Cardiac muscle cell (in vitro differentiated cells and primary cell): ENCODE results near the gene ADGB. TPM values are rescaled to one million over a fixed set of nuclear protein-coding genes. Genes with fewer than 3 reads are reported as not detected.

Source experiments
- DNase-seq, 2 donors: peaks; one replicate each; pipeline versions ENCODE4 v3.0.0 to v3.0.0-alpha.2; 2010 to 2017; ENCODE audit warnings: low read depth in 1 of 2, low spot score in 1 of 2
- H3K27ac ChIP-seq: fragments of 200-600 bp; sonication (generic); 2 replicates; pipeline ENCODE4 v1.5.1; 2016
- H3K27me3 ChIP-seq: fragments of 200-600 bp; sonication (generic); 2 replicates; pipeline ENCODE4 v1.6.0; 2016; ENCODE audit warnings: control low read depth
- H3K36me3 ChIP-seq: fragments of 200-600 bp; sonication (generic); 2 replicates; pipeline ENCODE4 v1.5.1; 2016; ENCODE audit warnings: control low read depth
- H3K4me1 ChIP-seq: fragments of 200-600 bp; sonication (generic); 2 replicates; pipeline ENCODE4 v1.8.1; 2017; ENCODE audit warnings: low read depth, mild to moderate bottlenecking, mixed run types
- H3K4me3 ChIP-seq: fragments of 200-600 bp; sonication (generic); 2 replicates; pipeline ENCODE4 v1.5.1; 2016; ENCODE audit warnings: mild to moderate bottlenecking
- H3K9me3 ChIP-seq: fragments of 200-600 bp; sonication (generic); 2 replicates; pipeline ENCODE4 v1.5.1; 2017; ENCODE audit warnings: low read depth, mild to moderate bottlenecking, control low read depth
- polyA plus RNA-seq: library from polyadenylated mRNA; unstranded; fragments of >200 nt; fragmentation: Nextera tagmentation; extraction: Ambion mirVana; gene quantifications from 2 replicates; pipeline ENCODE4 v1.2.1, GENCODE V29; 2016
- total RNA-seq: library from RNA; depleted of rRNA; stranded (reverse); fragments of >200 nt; gene quantifications from 2 replicates; pipeline ENCODE4 v1.2.3, GENCODE V29; 2016
- TF ChIP-seq, protein P1 (sequence below): IDR thresholded peaks from 2 replicates; pipeline ENCODE4 v1.5.1; 2012; ENCODE audit warnings: low read depth, mild to moderate bottlenecking, low read length

Gene ADGB
- total and polyA plus RNA-seq, 2 experiments from 2014 or later, result not detected

DNA sequence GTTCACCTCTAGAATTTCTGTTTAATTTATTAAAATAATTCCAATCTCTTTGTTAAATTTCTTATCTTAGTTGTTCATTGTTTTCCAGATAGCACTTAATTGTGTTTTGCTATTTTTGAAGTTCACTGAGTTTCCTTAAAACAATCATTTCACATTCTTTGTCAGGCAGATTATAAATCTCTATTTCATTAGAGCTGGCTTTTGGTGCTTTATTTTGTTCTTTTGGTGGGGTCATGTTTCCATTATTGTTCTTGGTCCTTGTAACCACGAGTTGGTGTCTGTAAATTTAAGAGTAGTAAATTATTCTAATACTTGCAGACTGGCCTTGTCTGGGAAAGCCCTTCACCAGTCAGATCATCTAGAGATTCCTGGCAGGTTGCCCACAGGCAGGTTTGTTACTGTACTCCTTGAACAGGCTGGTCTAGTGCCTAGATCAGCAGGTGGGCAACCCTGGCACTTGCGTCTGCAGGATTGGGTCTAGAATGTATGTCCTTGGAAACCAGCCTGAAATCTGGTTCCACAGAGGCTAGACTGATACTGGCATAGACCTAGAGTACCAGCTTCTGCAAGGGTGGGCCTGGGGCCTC lies 110.4 kb downstream of the ADGB start:
- peak in 1 of 2 donors; percentile 12 for DNase-seq
- Histone ChIP-seq H3K27ac (no peak overlapping the region), H3K4me1 (no peaks in the 10 kb centered on the region), H3K9me3 (no peaks in the 10 kb centered on the region), H3K27me3 (no peaks in the 10 kb centered on the region), H3K4me3 (no peak overlapping the region), H3K36me3 (no peaks in the 10 kb centered on the region)
- TF ChIP-seq, protein P1, sequence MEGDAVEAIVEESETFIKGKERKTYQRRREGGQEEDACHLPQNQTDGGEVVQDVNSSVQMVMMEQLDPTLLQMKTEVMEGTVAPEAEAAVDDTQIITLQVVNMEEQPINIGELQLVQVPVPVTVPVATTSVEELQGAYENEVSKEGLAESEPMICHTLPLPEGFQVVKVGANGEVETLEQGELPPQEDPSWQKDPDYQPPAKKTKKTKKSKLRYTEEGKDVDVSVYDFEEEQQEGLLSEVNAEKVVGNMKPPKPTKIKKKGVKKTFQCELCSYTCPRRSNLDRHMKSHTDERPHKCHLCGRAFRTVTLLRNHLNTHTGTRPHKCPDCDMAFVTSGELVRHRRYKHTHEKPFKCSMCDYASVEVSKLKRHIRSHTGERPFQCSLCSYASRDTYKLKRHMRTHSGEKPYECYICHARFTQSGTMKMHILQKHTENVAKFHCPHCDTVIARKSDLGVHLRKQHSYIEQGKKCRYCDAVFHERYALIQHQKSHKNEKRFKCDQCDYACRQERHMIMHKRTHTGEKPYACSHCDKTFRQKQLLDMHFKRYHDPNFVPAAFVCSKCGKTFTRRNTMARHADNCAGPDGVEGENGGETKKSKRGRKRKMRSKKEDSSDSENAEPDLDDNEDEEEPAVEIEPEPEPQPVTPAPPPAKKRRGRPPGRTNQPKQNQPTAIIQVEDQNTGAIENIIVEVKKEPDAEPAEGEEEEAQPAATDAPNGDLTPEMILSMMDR, result no peak

DNA sequence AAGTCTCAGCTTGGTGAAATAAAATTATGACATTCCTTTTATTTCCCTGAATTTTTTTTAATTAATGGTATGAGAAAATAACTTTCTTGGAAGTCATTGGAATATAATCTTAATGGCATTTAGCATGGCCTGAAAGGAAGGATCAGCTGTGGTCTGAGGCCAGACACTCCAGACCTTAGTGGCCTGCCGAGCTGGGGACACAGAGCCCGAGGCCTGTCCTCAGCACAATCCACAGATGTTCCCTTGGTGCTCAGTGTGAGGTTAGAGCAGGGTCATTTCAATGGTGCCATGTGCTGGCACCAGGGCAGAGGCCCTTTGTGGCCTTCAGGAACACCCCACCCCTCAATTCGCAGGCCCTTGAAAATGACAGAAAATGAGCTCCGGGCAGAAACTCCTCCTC lies 120.6 kb downstream of the ADGB start:
- no peaks in the 10 kb centered on the region for H3K36me3 ChIP-seq
- H3K4me3 ChIP-seq, result no peak overlapping the region
- H3K9me3 ChIP-seq, result no peaks in the 10 kb centered on the region
- no peaks in the 10 kb centered on the region for H3K27me3 ChIP-seq
- TF ChIP-seq, protein P1, result no peak
- peak overlapping the region; percentile 21 for H3K27ac ChIP-seq
- peaks cover 5% of the 10 kb centered on the region for H3K4me1 ChIP-seq
- no peak for DNase-seq

DNA sequence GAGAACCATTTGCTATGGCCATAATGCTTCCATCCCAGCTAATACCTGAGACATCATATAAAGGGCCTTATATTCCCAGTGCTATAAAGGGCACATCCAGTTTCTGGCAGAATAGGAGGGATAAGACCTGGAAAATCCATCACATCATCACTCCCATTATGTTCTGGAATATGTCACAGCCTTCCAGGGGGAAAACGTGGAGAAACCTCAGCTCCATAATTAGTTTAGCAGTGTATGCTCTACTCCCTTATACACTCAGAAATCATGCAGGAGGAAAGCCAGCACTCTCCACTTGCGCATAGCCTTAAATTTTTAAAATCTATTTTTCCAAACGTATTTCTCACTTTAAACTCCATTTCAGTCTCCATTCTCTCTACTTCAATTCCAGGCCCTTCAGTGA lies 140.9 kb downstream of the ADGB start:
- H3K27me3 ChIP-seq, result no peaks in the 10 kb centered on the region

DNA sequence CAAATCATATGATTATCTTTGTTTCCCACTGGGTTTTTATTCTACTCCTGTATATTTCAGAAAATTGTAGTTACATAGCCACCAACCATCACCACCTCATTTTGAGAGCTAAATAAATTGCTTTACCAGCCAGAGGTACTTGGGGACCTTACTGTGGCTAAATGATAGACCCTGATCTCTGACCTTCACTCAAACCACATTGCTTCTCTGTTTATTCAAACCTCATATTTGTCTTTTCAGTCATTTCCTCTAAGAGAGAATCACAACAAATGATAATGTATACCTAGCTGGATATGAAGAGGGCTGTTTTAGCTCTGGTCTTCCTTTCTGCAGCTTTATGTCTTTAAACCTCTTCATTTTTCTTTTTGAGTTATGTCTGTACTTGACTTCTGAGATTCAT lies 142.8 kb downstream of the ADGB start:
- no peak overlapping the region for H3K27ac ChIP-seq
- H3K4me1 ChIP-seq, result peaks cover 6% of the 10 kb centered on the region
- no peaks in the 10 kb centered on the region for H3K27me3 ChIP-seq
- TF ChIP-seq, protein P1, result no peak
- H3K9me3 ChIP-seq, result peaks cover 2% of the 10 kb centered on the region
- H3K36me3 ChIP-seq, result no peaks in the 10 kb centered on the region
- H3K4me3 ChIP-seq, result no peak overlapping the region
- no peak for DNase-seq

More for the DNA sequence above, 140.9 kb downstream of the ADGB start:
- no peak for DNase-seq
- Histone ChIP-seq H3K36me3 (no peaks in the 10 kb centered on the region), H3K4me3 (no peak overlapping the region), H3K9me3 (peaks cover 2% of the 10 kb centered on the region), H3K27ac (peak overlapping the region; percentile 8), H3K4me1 (peaks cover 6% of the 10 kb centered on the region)
- TF ChIP-seq, protein P1, result no peak

DNA sequence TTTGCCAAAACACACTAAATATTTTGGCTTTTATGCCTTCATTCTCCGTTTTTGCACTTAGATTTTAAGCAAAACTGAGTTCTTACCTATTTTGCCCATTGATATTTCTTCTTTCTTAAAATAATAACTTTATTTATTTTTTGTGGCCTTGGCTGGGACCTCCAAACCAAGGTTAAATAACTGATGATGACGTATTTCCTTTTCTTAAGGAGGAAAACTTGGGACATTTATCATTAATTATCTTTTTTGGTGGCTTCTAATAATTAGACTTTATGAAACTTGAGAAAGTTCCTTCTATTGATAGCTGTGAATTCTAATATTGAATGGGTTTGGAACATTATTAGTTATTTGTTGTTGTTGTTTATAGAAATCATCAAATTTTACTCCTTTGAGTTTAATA lies 154.5 kb downstream of the ADGB start:
- Histone ChIP-seq H3K27me3 (no peaks in the 10 kb centered on the region), H3K4me3 (no peak overlapping the region), H3K27ac (no peak overlapping the region), H3K36me3 (no peaks in the 10 kb centered on the region), H3K4me1 (no peaks in the 10 kb centered on the region), H3K9me3 (no peaks in the 10 kb centered on the region)
- DNase-seq, result no peak
- TF ChIP-seq, protein P1, result no peak
